Neural progenitor cell (in vitro differentiated cells): Measurements from ENCODE around the gene BPIFA1.

ENCODE experiments used
- EZH2 ChIP-seq: fragments of 200-600 bp; sonication (generic); IDR thresholded peaks from 2 replicates; pipeline ENCODE4 v1.6.1; 2017; ENCODE audit warnings: antibody characterized with exemption, mild to moderate bottlenecking, moderate library complexity
- EZH2phosphoT487 ChIP-seq: fragments of 200-600 bp; sonication (generic); IDR thresholded peaks from 2 replicates; pipeline ENCODE4 v1.6.1; 2017; ENCODE audit warnings: antibody characterized with exemption
- TF ChIP-seq, protein P1 (sequence below): fragments of 200-600 bp; sonication (generic); IDR thresholded peaks from 2 replicates; pipeline ENCODE4 v1.5.1; 2017; ENCODE audit warnings: antibody characterized with exemption, mild to moderate bottlenecking

DNA sequence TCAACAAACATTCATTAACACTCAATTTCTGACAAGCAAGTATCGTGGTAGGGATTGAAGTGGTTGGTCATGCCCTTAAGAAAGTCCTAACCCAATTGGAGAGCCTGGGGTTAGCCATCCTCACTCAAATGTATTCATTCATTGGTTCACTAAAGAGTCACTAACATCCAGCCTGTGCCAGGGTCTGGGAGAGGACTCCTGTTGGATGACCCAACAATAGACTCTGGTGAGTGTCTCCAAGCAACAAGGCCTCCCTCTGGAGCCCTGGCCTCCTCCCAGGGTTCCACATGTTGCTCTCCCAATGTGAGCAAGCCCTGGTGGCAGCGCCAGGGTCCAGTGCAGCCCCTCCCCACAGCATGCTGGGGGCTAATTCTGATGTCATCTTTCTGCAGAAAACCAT, 18.7 kb upstream of the BPIFA1 start, which contains the start of gene BPIFA3:
- TF ChIP-seq EZH2 = no peak
- TF ChIP-seq, protein P1, sequence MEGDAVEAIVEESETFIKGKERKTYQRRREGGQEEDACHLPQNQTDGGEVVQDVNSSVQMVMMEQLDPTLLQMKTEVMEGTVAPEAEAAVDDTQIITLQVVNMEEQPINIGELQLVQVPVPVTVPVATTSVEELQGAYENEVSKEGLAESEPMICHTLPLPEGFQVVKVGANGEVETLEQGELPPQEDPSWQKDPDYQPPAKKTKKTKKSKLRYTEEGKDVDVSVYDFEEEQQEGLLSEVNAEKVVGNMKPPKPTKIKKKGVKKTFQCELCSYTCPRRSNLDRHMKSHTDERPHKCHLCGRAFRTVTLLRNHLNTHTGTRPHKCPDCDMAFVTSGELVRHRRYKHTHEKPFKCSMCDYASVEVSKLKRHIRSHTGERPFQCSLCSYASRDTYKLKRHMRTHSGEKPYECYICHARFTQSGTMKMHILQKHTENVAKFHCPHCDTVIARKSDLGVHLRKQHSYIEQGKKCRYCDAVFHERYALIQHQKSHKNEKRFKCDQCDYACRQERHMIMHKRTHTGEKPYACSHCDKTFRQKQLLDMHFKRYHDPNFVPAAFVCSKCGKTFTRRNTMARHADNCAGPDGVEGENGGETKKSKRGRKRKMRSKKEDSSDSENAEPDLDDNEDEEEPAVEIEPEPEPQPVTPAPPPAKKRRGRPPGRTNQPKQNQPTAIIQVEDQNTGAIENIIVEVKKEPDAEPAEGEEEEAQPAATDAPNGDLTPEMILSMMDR = no peak
- no peak for TF ChIP-seq EZH2phosphoT487
